Cardiac muscle cell (in vitro differentiated cells and primary cell): ENCODE data around the gene LCN2. TPM values are rescaled to one million over a fixed set of nuclear protein-coding genes. Genes with fewer than 3 reads are reported as not detected.
"Not testable (repeated sequence)": the region's sequence is repeated elsewhere in the genome, so short reads cannot be mapped to it uniquely, and the experiment has no call there.

ENCODE experiments used
- DNase-seq, 2 donors: peaks; one replicate each; pipeline versions ENCODE4 v3.0.0 to v3.0.0-alpha.2; 2010 to 2017; ENCODE audit warnings: low read depth in 1 of 2, low spot score in 1 of 2
- H3K27ac ChIP-seq: fragments of 200-600 bp; sonication (generic); 2 replicates; pipeline ENCODE4 v1.5.1; 2016
- H3K27me3 ChIP-seq: fragments of 200-600 bp; sonication (generic); 2 replicates; pipeline ENCODE4 v1.6.0; 2016; ENCODE audit warnings: control low read depth
- H3K36me3 ChIP-seq: fragments of 200-600 bp; sonication (generic); 2 replicates; pipeline ENCODE4 v1.5.1; 2016; ENCODE audit warnings: control low read depth
- H3K4me1 ChIP-seq: fragments of 200-600 bp; sonication (generic); 2 replicates; pipeline ENCODE4 v1.8.1; 2017; ENCODE audit warnings: low read depth, mild to moderate bottlenecking, mixed run types
- H3K4me3 ChIP-seq: fragments of 200-600 bp; sonication (generic); 2 replicates; pipeline ENCODE4 v1.5.1; 2016; ENCODE audit warnings: mild to moderate bottlenecking
- H3K9me3 ChIP-seq: fragments of 200-600 bp; sonication (generic); 2 replicates; pipeline ENCODE4 v1.5.1; 2017; ENCODE audit warnings: low read depth, mild to moderate bottlenecking, control low read depth
- CTCF ChIP-seq: IDR thresholded peaks from 2 replicates; pipeline ENCODE4 v1.5.1; 2012; ENCODE audit warnings: low read depth, mild to moderate bottlenecking, low read length
- polyA plus RNA-seq: library from polyadenylated mRNA; unstranded; fragments of >200 nt; fragmentation: Nextera tagmentation; extraction: Ambion mirVana; gene quantifications from 2 replicates; pipeline ENCODE4 v1.2.1, GENCODE V29; 2016
- total RNA-seq: library from RNA; depleted of rRNA; stranded (reverse); fragments of >200 nt; gene quantifications from 2 replicates; pipeline ENCODE4 v1.2.3, GENCODE V29; 2016

Gene LCN2
- total and polyA plus RNA-seq, 2 experiments from 2014 or later = not detected

- DNase-seq = no peak
- Histone ChIP-seq H3K4me1 (no peaks in the 10 kb centered on the region), H3K4me3 (no peak overlapping the region), H3K27me3 (no peaks in the 10 kb centered on the region), H3K27ac (no peak overlapping the region), H3K36me3 (peaks cover 62% of the 10 kb centered on the region), H3K9me3 (no peaks in the 10 kb centered on the region)
- no peak for TF ChIP-seq CTCF
These were observed 29.7 kb downstream of the LCN2 start for GRCh38 chr9:128178806-128179431.

DNA sequence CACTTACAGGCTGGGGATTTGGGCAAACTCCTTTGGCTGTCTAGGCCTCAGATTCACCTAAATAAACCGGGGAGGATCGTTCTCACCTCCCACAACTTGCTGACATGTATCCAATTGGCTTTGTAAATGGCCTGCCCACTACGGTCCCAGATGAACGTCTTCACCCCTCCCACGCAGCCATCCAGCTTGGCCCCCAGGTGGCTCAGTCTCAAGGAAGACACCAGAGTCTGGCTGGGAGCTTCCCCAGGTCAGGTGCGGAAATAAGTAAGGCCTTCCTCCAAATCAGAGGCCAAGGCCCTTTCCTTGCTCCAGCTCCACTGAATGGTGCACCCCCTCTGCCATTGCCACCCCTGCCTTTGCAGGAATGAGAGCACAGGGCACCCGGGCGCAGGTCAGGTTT is 30.7 kb downstream of the LCN2 start:
- Histone ChIP-seq H3K4me1 (no peaks in the 10 kb centered on the region), H3K36me3 (peaks cover 65% of the 10 kb centered on the region), H3K27me3 (no peaks in the 10 kb centered on the region), H3K4me3 (no peak overlapping the region), H3K9me3 (no peaks in the 10 kb centered on the region), H3K27ac (no peak overlapping the region)
- TF ChIP-seq CTCF = no peak
- DNase-seq = no peak

- Histone ChIP-seq H3K27me3 (no peaks in the 10 kb centered on the region), H3K27ac (no peak overlapping the region), H3K9me3 (no peaks in the 10 kb centered on the region), H3K36me3 (peaks cover 63% of the 10 kb centered on the region), H3K4me3 (no peak overlapping the region), H3K4me1 (no peaks in the 10 kb centered on the region)
- DNase-seq = no peak
- no peak for TF ChIP-seq CTCF
These were observed 31.2 kb downstream of the LCN2 start for GRCh38 chr9:128180447-128180846.

DNA sequence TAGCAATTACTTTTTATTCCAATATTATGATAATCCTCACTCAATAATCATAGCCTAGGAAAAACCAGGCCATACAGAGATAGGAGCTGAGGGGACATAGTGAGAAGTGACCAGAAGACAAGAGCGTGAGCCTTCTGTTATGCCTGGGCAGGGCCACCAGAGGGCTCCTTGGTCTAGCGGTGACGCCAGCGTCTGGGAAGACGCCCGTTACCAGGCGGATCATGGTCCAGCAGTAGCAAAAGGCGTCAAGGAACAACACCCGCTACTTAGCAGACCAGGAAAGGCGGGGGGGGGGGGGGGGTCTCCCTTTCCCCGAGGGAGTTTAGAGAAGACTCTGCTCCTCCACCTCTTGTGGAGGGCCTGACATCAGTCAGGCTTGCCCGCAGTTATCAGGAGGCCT is 32.2 kb downstream of the LCN2 start:
- not testable (repeated sequence) for H3K27ac ChIP-seq, H3K9me3 ChIP-seq, H3K4me1 ChIP-seq, H3K27me3 ChIP-seq, H3K4me3 ChIP-seq
- peak; percentile 45 for TF ChIP-seq CTCF
- peaks cover 52% of the 10 kb centered on the region for H3K36me3 ChIP-seq
- DNase-seq = peak; percentile 39 to 60

GRCh38 chr9:128182893-128183588 is 33.8 kb downstream of the LCN2 start:
- Histone ChIP-seq H3K27me3 (no peaks in the 10 kb centered on the region), H3K27ac (no peak overlapping the region), H3K9me3 (no peaks in the 10 kb centered on the region), H3K36me3 (peaks cover 46% of the 10 kb centered on the region), H3K4me1 (no peaks in the 10 kb centered on the region), H3K4me3 (no peak overlapping the region)
- DNase-seq = no peak
- no peak for TF ChIP-seq CTCF
